Endothelial cell of umbilical vein (primary cell): Measurements from ENCODE around the gene WDR43. TPM values are rescaled to one million over a fixed set of nuclear protein-coding genes. Genes with fewer than 3 reads are reported as not detected.

Source experiments
- BruUV-seq: library from RNA; stranded (reverse); fragments of 400-500 nt; replicated peaks from 2 replicates; lab custom pipeline; 2021; lab: Mats Ljungman, UMichigan
- CTCF ChIA-PET: fragments of 300-600, 350-600 bp; sonication (Branson Sonifier 250); formaldehyde crosslinking; loops from one replicate; lab custom pipeline; 2021; ENCODE audit warnings: antibody characterized with exemption, inconsistent platforms; lab: Charles Lee
- POLR2A ChIA-PET: fragments of 300-600, 350-600 bp; sonication (Branson Sonifier 250); formaldehyde crosslinking; loops from one replicate; lab custom pipeline; 2021; ENCODE audit warnings: antibody characterized with exemption, inconsistent platforms; lab: Charles Lee
- DNase-seq: peaks from one replicate; pipeline ENCODE4 v3.0.0-alpha.2; 2011; ENCODE audit warnings: low read depth, low spot score
- FAIRE-seq: peaks from 2 replicates; lab custom pipeline; 2011; peaks lifted over from hg19 to GRCh38; lab: Jason Lieb, UNC
- H2AFZ ChIP-seq: 2 replicates; pipeline ENCODE4 v1.6.0; 2012; ENCODE audit warnings: low read depth, low read length, control low read depth, inconsistent platforms
- H3K27ac ChIP-seq: 2 replicates; pipeline ENCODE4 v1.5.1; 2011; ENCODE audit warnings: low read depth, mild to moderate bottlenecking, control low read depth, low read length, moderate library complexity; ENCODE audit not compliant: insufficient read depth
- H3K27me3 ChIP-seq, 2 experiments: 2 replicates each; pipeline versions ENCODE4 v1.6.0 to v1.6.1; 2011; ENCODE audit warnings: low read length in 2 of 2, mixed read lengths in 1 of 2; ENCODE audit not compliant: control insufficient read depth in 2 of 2, insufficient read depth in 2 of 2
- H3K36me3 ChIP-seq, 2 experiments: 2 replicates in 1 of 2; 3 replicates in 1 of 2; pipeline ENCODE4 v1.5.1; 2011; ENCODE audit warnings: low read length in 2 of 2, mild to moderate bottlenecking in 1 of 2, moderate library complexity in 1 of 2; ENCODE audit not compliant: control insufficient read depth in 2 of 2, insufficient read depth in 2 of 2; ENCODE audit errors: extremely low read depth in 1 of 2
- H3K4me1 ChIP-seq: 3 replicates; pipeline ENCODE4 v1.5.1; 2011; ENCODE audit warnings: mild to moderate bottlenecking, low read length; ENCODE audit not compliant: control insufficient read depth, insufficient read depth; ENCODE audit errors: extremely low read depth
- H3K4me2 ChIP-seq: 2 replicates; pipeline ENCODE4 v1.6.1; 2011; ENCODE audit warnings: low read length, control low read depth, mixed read lengths; ENCODE audit not compliant: insufficient read depth
- H3K4me3 ChIP-seq, 3 experiments: fragments of 200-600 bp in 1 of 3; sonication (generic), shearing (Covaris generic) in 1 of 3; replicated peaks in 1 of 3; 2 replicates each; pipeline ENCODE4 v1.5.1; 2011 to 2016; ENCODE audit warnings: control low read depth in 3 of 3, low read length in 3 of 3, mild to moderate bottlenecking in 2 of 3, inconsistent platforms in 1 of 3, low read depth in 1 of 3, moderate library complexity in 1 of 3; ENCODE audit not compliant: insufficient read depth in 1 of 3
- H3K79me2 ChIP-seq: 2 replicates; pipeline ENCODE4 v1.6.0; 2012; ENCODE audit warnings: low read length, inconsistent platforms; ENCODE audit not compliant: control insufficient read depth, insufficient read depth
- H3K9ac ChIP-seq: replicated peaks from 2 replicates; pipeline ENCODE3; 2011; ENCODE audit warnings: low read length, control low read depth; ENCODE audit not compliant: insufficient read depth; ENCODE audit errors: extremely low read depth
- H3K9me1 ChIP-seq: replicated peaks from 3 replicates; pipeline ENCODE4 v1.6.0; 2011; ENCODE audit warnings: mild to moderate bottlenecking, low read length; ENCODE audit not compliant: control insufficient read depth, insufficient read depth; ENCODE audit errors: extremely low read depth
- H3K9me3 ChIP-seq: replicated peaks from 2 replicates; pipeline ENCODE4 v1.5.1; 2012; ENCODE audit warnings: low read length, inconsistent platforms; ENCODE audit not compliant: control insufficient read depth, insufficient read depth
- H4K20me1 ChIP-seq: replicated peaks from 2 replicates; pipeline ENCODE3; 2011; ENCODE audit warnings: mild to moderate bottlenecking, low read length; ENCODE audit not compliant: control insufficient read depth, insufficient read depth; ENCODE audit errors: extremely low read depth
- EZH2 ChIP-seq: IDR thresholded peaks from 2 replicates; pipeline ENCODE4 v1.6.1; 2012; ENCODE audit warnings: borderline replicate concordance, low read depth, mild to moderate bottlenecking, moderate library complexity, low read length, inconsistent platforms; ENCODE audit not compliant: severe bottlenecking
- FOS ChIP-seq: IDR thresholded peaks from 2 replicates; pipeline ENCODE4 v1.6.1; 2011; ENCODE audit warnings: mild to moderate bottlenecking, low read length, moderate library complexity, borderline replicate concordance; ENCODE audit not compliant: insufficient read depth
- GATA2 ChIP-seq: IDR thresholded peaks from 2 replicates; pipeline ENCODE4 v1.7.0; 2011; ENCODE audit warnings: low read depth, mild to moderate bottlenecking, moderate library complexity, mixed read lengths, low read length; ENCODE audit not compliant: insufficient read length, insufficient read depth
- JUN ChIP-seq: IDR thresholded peaks from 2 replicates; pipeline ENCODE4 v1.6.1; 2011; ENCODE audit warnings: borderline replicate concordance, low read depth; ENCODE audit not compliant: insufficient read length, insufficient read depth
- MYC ChIP-seq: IDR thresholded peaks from one replicate; pipeline ENCODE4 v1.6.1; 2011; ENCODE audit warnings: mild to moderate bottlenecking, low read depth, low read length
- POLR2A ChIP-seq: IDR thresholded peaks from 2 replicates; pipeline ENCODE4 v1.6.1; 2012; ENCODE audit warnings: low read depth, mild to moderate bottlenecking, control low read depth, low read length
- POLR2AphosphoS5 ChIP-seq: IDR thresholded peaks from 2 replicates; pipeline ENCODE4 v1.6.1; 2012; ENCODE audit warnings: low read depth, mild to moderate bottlenecking, control low read depth, low read length, moderate library complexity; ENCODE audit not compliant: insufficient read depth
- dilution Hi-C: fragments of 300-500 bp; cut with MboI; formaldehyde crosslinking; loops from one replicate; pipeline ENCODE4 v1.15.0; 2019; ENCODE audit warnings: low sequenced_read_pairs; ENCODE audit not compliant: extremely low pct_ligation_motif_present
- intact Hi-C: fragments of 100-400 bp; cut with micrococcal nuclease; formaldehyde crosslinking; loops from one replicate; pipeline ENCODE4 v1.10.0; 2022
- polyA plus RNA-seq, 4 experiments: library from polyadenylated mRNA; depleted of rRNA in 3 of 4; stranded (reverse) in 3 of 4; unstranded in 1 of 4; fragments of >200 nt; gene quantifications; 2 replicates each; pipeline versions ENCODE4 v1.2.1 to v1.2.3, GENCODE V29; 2011 to 2012; ENCODE audit warnings: missing spikeins in 1 of 4
- total RNA-seq: library from RNA; stranded (reverse); gene quantifications from 2 replicates; pipeline ENCODE4 v1.2.3, GENCODE V29; 2021
- TF ChIP-seq, protein P1 (sequence below), 2 donors: IDR thresholded peaks; 1 replicate in 1 of 2; 2 replicates in 1 of 2; pipeline ENCODE4 v1.5.1; 2011; ENCODE audit warnings: low read length in 2 of 2, mild to moderate bottlenecking in 2 of 2, moderate library complexity in 2 of 2, control low read depth in 1 of 2, inconsistent platforms in 1 of 2, low read depth in 1 of 2; ENCODE audit not compliant: insufficient read depth in 1 of 2; ENCODE audit errors: extremely low read depth in 1 of 2
- TF ChIP-seq, protein P2 (sequence below): IDR thresholded peaks from 2 replicates; pipeline ENCODE4 v1.6.1; 2011; ENCODE audit not compliant: insufficient read depth, insufficient read length

WDR43 gene
- total and polyA plus RNA-seq, 2 donors (not counting 3 experiments of a cell fraction or from before 2014, with no cell fraction given) = 23.7 to 60.6 TPM

DNA sequence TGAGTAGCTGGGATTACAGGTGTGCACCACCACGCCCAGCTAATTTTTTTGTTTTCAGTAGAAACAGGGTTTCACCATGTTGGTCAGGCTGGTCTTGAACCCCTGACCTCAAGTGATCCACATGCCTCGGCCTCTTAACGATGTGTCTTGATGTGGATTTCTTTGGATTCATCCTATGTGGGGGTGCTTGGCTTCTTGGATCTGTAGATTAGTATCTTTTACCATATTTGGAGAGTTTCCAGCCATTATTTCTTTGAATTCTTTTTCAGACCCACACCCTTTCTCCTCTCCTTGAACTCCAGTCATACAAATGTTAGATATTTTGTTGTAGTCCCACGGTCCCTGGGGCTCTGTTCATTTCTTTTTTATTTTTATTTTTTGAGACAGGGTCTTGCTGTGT lies 79.8 kb downstream of the WDR43 start:
- no peaks in the 10 kb centered on the region for H3K4me1 ChIP-seq
- DNase-seq = no peak
- H2AFZ ChIP-seq = no peak overlapping the region
- intact Hi-C loops (no loop called here), dilution Hi-C loops (no loop called here)
- H3K27me3 ChIP-seq = peaks cover 0 to 2% of the 10 kb centered on the region in 2 experiments
- no peaks in the 10 kb centered on the region for H3K9me3 ChIP-seq
- no TSS peak for BruUV-seq
- H3K4me2 ChIP-seq = no peak overlapping the region
- no peaks in the 10 kb centered on the region for H3K9me1 ChIP-seq
- TF ChIP-seq MYC (no peak), JUN (no peak), POLR2A (no peak), EZH2 (no peak), GATA2 (no peak), FOS (no peak), POLR2AphosphoS5 (no peak)
- TF ChIP-seq, protein P1, sequence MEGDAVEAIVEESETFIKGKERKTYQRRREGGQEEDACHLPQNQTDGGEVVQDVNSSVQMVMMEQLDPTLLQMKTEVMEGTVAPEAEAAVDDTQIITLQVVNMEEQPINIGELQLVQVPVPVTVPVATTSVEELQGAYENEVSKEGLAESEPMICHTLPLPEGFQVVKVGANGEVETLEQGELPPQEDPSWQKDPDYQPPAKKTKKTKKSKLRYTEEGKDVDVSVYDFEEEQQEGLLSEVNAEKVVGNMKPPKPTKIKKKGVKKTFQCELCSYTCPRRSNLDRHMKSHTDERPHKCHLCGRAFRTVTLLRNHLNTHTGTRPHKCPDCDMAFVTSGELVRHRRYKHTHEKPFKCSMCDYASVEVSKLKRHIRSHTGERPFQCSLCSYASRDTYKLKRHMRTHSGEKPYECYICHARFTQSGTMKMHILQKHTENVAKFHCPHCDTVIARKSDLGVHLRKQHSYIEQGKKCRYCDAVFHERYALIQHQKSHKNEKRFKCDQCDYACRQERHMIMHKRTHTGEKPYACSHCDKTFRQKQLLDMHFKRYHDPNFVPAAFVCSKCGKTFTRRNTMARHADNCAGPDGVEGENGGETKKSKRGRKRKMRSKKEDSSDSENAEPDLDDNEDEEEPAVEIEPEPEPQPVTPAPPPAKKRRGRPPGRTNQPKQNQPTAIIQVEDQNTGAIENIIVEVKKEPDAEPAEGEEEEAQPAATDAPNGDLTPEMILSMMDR (IDR thresholded peaks at IDR 0.05; ENCODE audit: extremely low read depth in 1 of 2, insufficient read depth in 1 of 2, low read depth in 1 of 2, low read length in 2 of 2) = no peak
- TF ChIP-seq, protein P2, sequence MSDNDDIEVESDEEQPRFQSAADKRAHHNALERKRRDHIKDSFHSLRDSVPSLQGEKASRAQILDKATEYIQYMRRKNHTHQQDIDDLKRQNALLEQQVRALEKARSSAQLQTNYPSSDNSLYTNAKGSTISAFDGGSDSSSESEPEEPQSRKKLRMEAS = no peak
- no peak overlapping the region for H3K4me3 ChIP-seq
- ChIA-PET POLR2A (no interaction called here), CTCF (no interaction called here)
- no peaks in the 10 kb centered on the region for H3K79me2 ChIP-seq
- no peak for FAIRE-seq
- no peak overlapping the region for H3K9ac ChIP-seq
- no peaks in the 10 kb centered on the region for H4K20me1 ChIP-seq
- H3K27ac ChIP-seq = no peak overlapping the region
- no peaks in the 10 kb centered on the region for H3K36me3 ChIP-seq
